ENCODE results near the gene RPS27L.

The RPS27L gene

GRCh38 chr15:63188247-63188925, 31.1 kb upstream of the RPS27L start:
- no peak for DNase-seq (ENCODE audit: low spot score)

GRCh38 chr15:63187589-63188226, 30.4 kb upstream of the RPS27L start:
- DNase-seq (ENCODE audit: low spot score), result no peak

- no peak for DNase-seq (ENCODE audit: low spot score)
These were observed 28.8 kb upstream of the RPS27L start for GRCh38 chr15:63186065-63186464.

GRCh38 chr15:63185206-63185605, 27.9 kb upstream of the RPS27L start:
- DNase-seq (ENCODE audit: low spot score), result no peak

- no peak for DNase-seq (ENCODE audit: low spot score)
These were observed 24.4 kb upstream of the RPS27L start for GRCh38 chr15:63181648-63182047.

- DNase-seq (ENCODE audit: low spot score), result no peak
These were observed 23.5 kb upstream of the RPS27L start for GRCh38 chr15:63180746-63181145.

GRCh38 chr15:63178034-63178433, 20.8 kb upstream of the RPS27L start:
- no peak for DNase-seq (ENCODE audit: low spot score)

GRCh38 chr15:63176302-63176701, 19.0 kb upstream of the RPS27L start:
- DNase-seq (ENCODE audit: low spot score), result no peak

GRCh38 chr15:63172851-63173451, 15.7 kb upstream of the RPS27L start:
- no peak for DNase-seq (ENCODE audit: low spot score)

GRCh38 chr15:63172376-63172775, 15.1 kb upstream of the RPS27L start:
- no peak for DNase-seq (ENCODE audit: low spot score)

- DNase-seq (ENCODE audit: low spot score), result no peak
These were observed 12.5 kb upstream of the RPS27L start for GRCh38 chr15:63169788-63170187.

- no peak for DNase-seq (ENCODE audit: low spot score)
These were observed 8.9 kb upstream of the RPS27L start for GRCh38 chr15:63166219-63166618.

- DNase-seq (ENCODE audit: low spot score), result no peak
These were observed 8.0 kb upstream of the RPS27L start for GRCh38 chr15:63165166-63165859.

- no peak for DNase-seq (ENCODE audit: low spot score)
These were observed 5.9 kb upstream of the RPS27L start for GRCh38 chr15:63163217-63163616.

- DNase-seq (ENCODE audit: low spot score), result no peak
These were observed 3.4 kb upstream of the RPS27L start for GRCh38 chr15:63160638-63161037.

- DNase-seq (ENCODE audit: low spot score), result no peak
These were observed 684 bp upstream of the RPS27L start for GRCh38 chr15:63157891-63158431.

- no peak for DNase-seq (ENCODE audit: low spot score)
These were observed 541 bp downstream of the RPS27L start for GRCh38 chr15:63156755-63157117.

GRCh38 chr15:63156086-63156710, 1.1 kb downstream of the RPS27L start:
- no peak for DNase-seq (ENCODE audit: low spot score)

- DNase-seq (ENCODE audit: low spot score), result no peak
These were observed 1.8 kb downstream of the RPS27L start for GRCh38 chr15:63155486-63155885.

- DNase-seq (ENCODE audit: low spot score), result no peak
These were observed 5.6 kb downstream of the RPS27L start for GRCh38 chr15:63151665-63152064.

- DNase-seq (ENCODE audit: low spot score), result no peak
These were observed 10.6 kb downstream of the RPS27L start for GRCh38 chr15:63146684-63147083.

GRCh38 chr15:63145426-63145825, 11.9 kb downstream of the RPS27L start:
- no peak for DNase-seq (ENCODE audit: low spot score)
